Esophagus muscularis mucosa (tissue), 4 donors: ENCODE measurements around the gene GPR156. TPM values are rescaled to one million over a fixed set of nuclear protein-coding genes. Genes with fewer than 3 reads are reported as not detected.

Source experiments
- DNase-seq: peaks from one replicate; pipeline ENCODE4 v3.0.0-alpha.2; 2017; ENCODE audit errors: extremely low spot score
- H3K27ac ChIP-seq, 4 donors: fragments of 200-600 bp; sonication (generic); replicated peaks in 1 of 4; 1 replicate in 3 of 4; 2 replicates in 1 of 4; pipeline ENCODE4 v1.5.1; 2016 to 2019; ENCODE audit warnings: mild to moderate bottlenecking in 1 of 4
- H3K27me3 ChIP-seq, 4 donors: fragments of 200-600 bp; sonication (generic); one replicate each; pipeline versions ENCODE4 v1.5.1 to v1.6.0; 2016 to 2019
- H3K36me3 ChIP-seq, 4 donors: fragments of 200-600 bp; sonication (generic); one replicate each; pipeline ENCODE4 v1.5.1; 2016 to 2019
- H3K4me1 ChIP-seq, 4 donors: fragments of 200-600 bp; sonication (generic); one replicate each; pipeline ENCODE4 v1.5.1; 2016 to 2019
- H3K4me3 ChIP-seq, 4 donors: fragments of 200-600 bp; sonication (generic); 1 replicate in 2 of 4; 2 replicates in 2 of 4; pipeline ENCODE4 v1.5.1; 2016 to 2019; ENCODE audit warnings: mild to moderate bottlenecking in 4 of 4, moderate library complexity in 1 of 4
- H3K9me3 ChIP-seq, 4 donors: fragments of 200-600 bp; sonication (generic); 1 replicate in 3 of 4; 2 replicates in 1 of 4; pipeline ENCODE4 v1.5.1; 2016 to 2019
- EP300 ChIP-seq: sonication (generic); formaldehyde crosslinking; IDR thresholded peaks from one replicate; pipeline ENCODE4 v1.6.1; 2017; ENCODE audit warnings: antibody characterized with exemption
- POLR2A ChIP-seq: fragments of 450-650 bp; IDR thresholded peaks from one replicate; pipeline ENCODE4 v1.6.1; 2017; ENCODE audit warnings: antibody characterized with exemption, moderate library complexity, mild to moderate bottlenecking, low read depth
- POLR2AphosphoS5 ChIP-seq, 2 donors: sonication (generic); formaldehyde crosslinking; IDR thresholded peaks; one replicate each; pipeline ENCODE4 v1.6.1; 2017; ENCODE audit warnings: antibody characterized with exemption in 2 of 2
- WGBS: methylation state at CpG from one replicate; pipeline ENCODE4 v1.1.5; 2018; 5-methylcytosine and 5-hydroxymethylcytosine counted together
- intact Hi-C: fragments of 100-400 bp; cut with DNase I; formaldehyde crosslinking; loops from one replicate; pipeline ENCODE4 v1.15.1; 2023
- total RNA-seq, 4 donors: library from RNA; depleted of rRNA; stranded (reverse); fragments of >200 nt; gene quantifications; one replicate each; pipeline versions ENCODE4 v1.1.0 to v1.2.1, GENCODE V29; 2016
- TF ChIP-seq, protein P1 (sequence below), 3 experiments: fragments of 200-600 bp in 2 of 3; fragments of 450-650 bp in 1 of 3; sonication (generic) in 2 of 3; IDR thresholded peaks; one replicate each; pipeline ENCODE4 v1.5.1; 2017 to 2019; ENCODE audit warnings: antibody characterized with exemption in 3 of 3, mild to moderate bottlenecking in 2 of 3, moderate library complexity in 1 of 3

Gene GPR156
- total RNA-seq, 4 donors from 2014 or later = 0.33 to 2.1 (median 0.60) TPM

DNA sequence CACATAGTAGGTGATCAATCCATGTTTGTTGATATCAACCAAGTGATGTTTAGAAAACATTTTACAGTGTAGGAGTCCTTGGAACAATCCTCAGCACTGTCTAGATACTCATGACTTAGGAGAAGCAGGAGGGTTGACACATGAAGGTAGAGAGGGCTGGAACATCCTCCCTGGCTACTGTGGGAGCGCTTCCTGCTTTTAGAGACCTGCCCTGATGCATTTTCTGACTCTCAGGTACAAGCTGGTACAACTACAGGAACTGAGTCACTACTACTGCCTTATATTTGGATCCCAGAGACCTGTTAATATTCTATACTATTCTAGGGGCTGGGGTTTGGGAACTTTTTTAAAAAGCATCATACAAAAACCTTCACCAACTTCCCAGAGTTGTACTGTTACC is 20.1 kb downstream of the GPR156 start:
- WGBS = 100% methylated on average over 1 of the region's 1 CpG
- TF ChIP-seq EP300 (no peak), POLR2AphosphoS5 (IDR thresholded peaks at IDR 0.05) (no peak), POLR2A (no peak)
- TF ChIP-seq, protein P1, sequence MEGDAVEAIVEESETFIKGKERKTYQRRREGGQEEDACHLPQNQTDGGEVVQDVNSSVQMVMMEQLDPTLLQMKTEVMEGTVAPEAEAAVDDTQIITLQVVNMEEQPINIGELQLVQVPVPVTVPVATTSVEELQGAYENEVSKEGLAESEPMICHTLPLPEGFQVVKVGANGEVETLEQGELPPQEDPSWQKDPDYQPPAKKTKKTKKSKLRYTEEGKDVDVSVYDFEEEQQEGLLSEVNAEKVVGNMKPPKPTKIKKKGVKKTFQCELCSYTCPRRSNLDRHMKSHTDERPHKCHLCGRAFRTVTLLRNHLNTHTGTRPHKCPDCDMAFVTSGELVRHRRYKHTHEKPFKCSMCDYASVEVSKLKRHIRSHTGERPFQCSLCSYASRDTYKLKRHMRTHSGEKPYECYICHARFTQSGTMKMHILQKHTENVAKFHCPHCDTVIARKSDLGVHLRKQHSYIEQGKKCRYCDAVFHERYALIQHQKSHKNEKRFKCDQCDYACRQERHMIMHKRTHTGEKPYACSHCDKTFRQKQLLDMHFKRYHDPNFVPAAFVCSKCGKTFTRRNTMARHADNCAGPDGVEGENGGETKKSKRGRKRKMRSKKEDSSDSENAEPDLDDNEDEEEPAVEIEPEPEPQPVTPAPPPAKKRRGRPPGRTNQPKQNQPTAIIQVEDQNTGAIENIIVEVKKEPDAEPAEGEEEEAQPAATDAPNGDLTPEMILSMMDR (IDR thresholded peaks at IDR 0.05) = no peak
- no peak for DNase-seq
- no peak overlapping the region for H3K27ac ChIP-seq
- no peaks in the 10 kb centered on the region for H3K27me3 ChIP-seq
- no peaks in the 10 kb centered on the region for H3K4me1 ChIP-seq
- H3K9me3 ChIP-seq = no peaks in the 10 kb centered on the region
- intact Hi-C loops = no loop called here
- no peak overlapping the region for H3K4me3 ChIP-seq
- no peaks in the 10 kb centered on the region for H3K36me3 ChIP-seq

DNA sequence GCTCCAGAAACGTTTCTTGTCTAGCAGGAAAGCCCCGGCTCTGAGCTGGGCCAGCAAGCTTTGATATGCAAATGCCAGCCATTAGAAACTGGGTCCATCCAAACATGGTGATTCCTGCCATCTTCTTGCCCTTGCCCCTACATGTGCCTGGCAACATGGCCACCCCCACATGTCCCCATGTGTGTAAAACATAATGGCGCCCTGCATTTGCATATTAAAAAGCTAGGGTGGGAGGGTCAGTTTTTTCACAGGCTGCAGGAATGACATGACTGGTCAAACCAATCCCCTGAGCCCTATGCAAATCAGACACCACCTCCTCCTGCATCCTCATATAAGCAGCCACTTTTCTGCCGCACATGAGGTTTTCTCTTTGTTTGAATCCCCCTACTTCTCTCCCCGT is 21.2 kb downstream of the GPR156 start:
- no peaks in the 10 kb centered on the region for H3K27me3 ChIP-seq
- DNase-seq = no peak
- peaks cover 0 to 2% (median 0%) of the 10 kb centered on the region in 4 donors for H3K9me3 ChIP-seq
- no peaks in the 10 kb centered on the region for H3K36me3 ChIP-seq
- H3K4me1 ChIP-seq = no peaks in the 10 kb centered on the region
- no peak overlapping the region for H3K4me3 ChIP-seq
- intact Hi-C loops = no loop called here
- no peak overlapping the region for H3K27ac ChIP-seq
- no peak for TF ChIP-seq POLR2A
- TF ChIP-seq POLR2AphosphoS5 (IDR thresholded peaks at IDR 0.05) = no peak
- TF ChIP-seq EP300 = no peak
- TF ChIP-seq, protein P1 (IDR thresholded peaks at IDR 0.05) = no peak
- 70% methylated on average over 5 of the region's 5 CpGs for WGBS

DNA sequence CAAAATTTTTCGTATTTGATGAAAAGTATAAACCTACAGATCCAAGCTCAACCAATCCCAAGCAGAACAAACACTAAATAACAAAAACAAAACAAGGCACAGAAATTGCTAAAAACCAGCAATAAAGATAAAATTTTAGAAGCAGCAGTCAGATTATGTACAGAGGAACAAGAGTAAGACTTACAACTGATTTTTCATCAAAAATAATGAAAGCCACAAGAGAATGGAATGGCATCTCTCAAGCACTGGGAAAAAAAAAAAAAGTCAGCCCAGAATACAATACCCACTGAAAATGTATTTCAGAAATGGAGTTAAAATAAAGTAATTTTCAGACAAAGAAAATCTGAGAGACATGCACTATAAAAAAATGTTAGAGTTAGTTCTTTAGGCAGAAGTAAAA is 27.0 kb downstream of the GPR156 start:
- Histone ChIP-seq H3K27me3 (no peaks in the 10 kb centered on the region), H3K4me3 (no peak overlapping the region), H3K4me1 (no peaks in the 10 kb centered on the region), H3K36me3 (no peaks in the 10 kb centered on the region), H3K27ac (no peak overlapping the region), H3K9me3 (peaks cover 0 to 16% (median 5%) of the 10 kb centered on the region in 4 donors)
- intact Hi-C loops = no loop called here
- WGBS = 80% methylated on average over 1 of the region's 1 CpG
- TF ChIP-seq POLR2AphosphoS5 (IDR thresholded peaks at IDR 0.05) (no peak), POLR2A (no peak), EP300 (no peak)
- TF ChIP-seq, protein P1 (IDR thresholded peaks at IDR 0.05) = no peak
- DNase-seq = no peak

DNA sequence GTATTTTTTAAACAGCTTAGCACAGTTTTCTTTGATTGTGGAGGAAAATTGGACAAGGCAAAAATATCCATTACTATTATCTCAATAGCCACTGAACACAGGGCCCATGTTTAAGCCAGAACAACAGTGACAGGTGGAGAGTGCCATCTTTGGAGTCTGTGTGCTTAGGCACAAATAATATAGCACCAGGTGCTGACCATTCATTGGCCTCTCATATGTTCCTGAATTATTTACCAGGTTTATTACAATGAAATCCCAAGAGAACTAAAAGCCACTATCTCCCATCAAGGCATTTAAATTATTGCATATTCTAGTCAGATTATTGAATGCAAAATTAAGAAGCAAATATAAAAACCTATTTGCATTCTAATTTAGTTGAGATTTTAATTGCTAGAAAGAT is 39.6 kb downstream of the GPR156 start:
- no peak overlapping the region for H3K27ac ChIP-seq
- H3K27me3 ChIP-seq = no peaks in the 10 kb centered on the region
- no peak for DNase-seq
- H3K4me3 ChIP-seq = no peak overlapping the region
- H3K36me3 ChIP-seq = peaks cover 0 to 4% (median 0%) of the 10 kb centered on the region in 4 donors
- H3K4me1 ChIP-seq = no peaks in the 10 kb centered on the region
- TF ChIP-seq, protein P1 (IDR thresholded peaks at IDR 0.05) = no peak
- TF ChIP-seq POLR2AphosphoS5 (IDR thresholded peaks at IDR 0.05) = no peak
- TF ChIP-seq EP300 = no peak
- no peak for TF ChIP-seq POLR2A
- intact Hi-C loops = loop anchor here (2.0 to 10.0 kb wide), 4 partner anchors 99 to 549 kb away; partner anchors contain the start of gene LRRC58
- no peaks in the 10 kb centered on the region for H3K9me3 ChIP-seq

DNA sequence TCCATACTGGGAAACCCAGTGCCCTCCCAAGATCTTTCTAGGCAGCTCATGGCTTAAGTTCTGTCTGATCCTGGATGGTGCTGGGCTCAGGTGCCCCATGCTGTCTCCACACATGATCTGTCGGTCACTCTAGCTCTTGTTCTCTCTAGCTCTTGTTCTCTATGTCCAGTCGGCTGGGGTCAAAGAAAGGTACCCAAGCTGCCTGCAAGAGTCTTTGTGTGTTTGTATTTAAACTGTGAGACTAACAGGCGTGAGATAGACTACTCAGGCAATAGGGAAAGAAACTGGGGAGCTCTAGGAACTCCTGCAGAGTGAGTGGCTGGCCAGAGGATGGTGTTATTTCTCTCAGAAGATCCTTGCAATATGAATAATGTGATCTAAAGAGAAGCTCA is 40.2 kb downstream of the GPR156 start:
- Histone ChIP-seq H3K36me3 (peaks cover 0 to 4% (median 0%) of the 10 kb centered on the region in 4 donors), H3K27me3 (no peaks in the 10 kb centered on the region), H3K27ac (no peak overlapping the region), H3K9me3 (no peaks in the 10 kb centered on the region), H3K4me3 (no peak overlapping the region), H3K4me1 (no peaks in the 10 kb centered on the region)
- intact Hi-C loops = loop anchor here (2.0 to 10.0 kb wide), 4 partner anchors 100 to 550 kb away; partner anchors contain the start of gene LRRC58
- TF ChIP-seq POLR2AphosphoS5 (IDR thresholded peaks at IDR 0.05) (no peak), POLR2A (no peak), EP300 (no peak)
- TF ChIP-seq, protein P1 (IDR thresholded peaks at IDR 0.05) = no peak
- DNase-seq = no peak
- 68% methylated on average over 3 of the region's 3 CpGs for WGBS
